SK-N-SH (cell line): ENCODE data around the gene ROR2. TPM values are rescaled to one million over a fixed set of nuclear protein-coding genes. Genes with fewer than 3 reads are reported as not detected.

Experiments
- CTCF ChIA-PET: fragments of 300-600, 350-600 bp; formaldehyde crosslinking; extraction: SDS; loops from one replicate; lab custom pipeline; 2021; lab: Yijun Ruan, JAX
- POLR2A ChIA-PET: fragments of 350-600 bp; sonication (Branson Sonifier 250); formaldehyde crosslinking; extraction: SDS; loops from one replicate; lab custom pipeline; 2020; ENCODE audit warnings: antibody characterized with exemption, inconsistent platforms; lab: Yijun Ruan, JAX
- DNase-seq: peaks from one replicate; pipeline ENCODE4 v3.0.0; 2012
- H2AFZ ChIP-seq: fragments of 200-600 bp; sonication (generic); 2 replicates; pipeline ENCODE4 v1.8.1; 2016; ENCODE audit warnings: antibody characterized with exemption, mild to moderate bottlenecking, low read depth
- H3F3A ChIP-seq: fragments of 200-600 bp; sonication (generic); replicated peaks from 2 replicates; pipeline ENCODE3; 2016; ENCODE audit warnings: antibody characterized with exemption, mild to moderate bottlenecking; ENCODE audit not compliant: insufficient read depth
- H3K27ac ChIP-seq, 2 experiments: fragments of 200-500 bp in 1 of 2; fragments of 200-600 bp in 1 of 2; sonication (Bioruptor generic) in 1 of 2; sonication (generic), shearing (Covaris generic) in 1 of 2; 2 replicates each; pipeline versions ENCODE4 v1.5.1 to v1.6.1; 2014 to 2016; ENCODE audit warnings: low read depth in 2 of 2, inconsistent platforms in 1 of 2, low read length in 1 of 2, mild to moderate bottlenecking in 1 of 2, mixed read lengths in 1 of 2
- H3K27me3 ChIP-seq: fragments of 200-600 bp; sonication (generic), shearing (Covaris generic); 2 replicates; pipeline ENCODE4 v1.6.1; 2016; ENCODE audit warnings: mixed run types; ENCODE audit not compliant: insufficient read depth
- H3K36me3 ChIP-seq, 2 experiments: fragments of 200-500 bp in 1 of 2; fragments of 200-600 bp in 1 of 2; sonication (Bioruptor generic) in 1 of 2; sonication (generic) in 1 of 2; replicated peaks in 1 of 2; 2 replicates each; pipeline versions ENCODE3 to v1.5.1; 2014 to 2016; ENCODE audit warnings: low read length in 1 of 2, mild to moderate bottlenecking in 1 of 2; ENCODE audit not compliant: insufficient read depth in 2 of 2, control insufficient read depth in 1 of 2
- H3K4me1 ChIP-seq, 2 experiments: fragments of 200-500 bp in 1 of 2; fragments of 200-600 bp in 1 of 2; sonication (Bioruptor generic) in 1 of 2; sonication (generic), shearing (Covaris generic) in 1 of 2; 2 replicates each; pipeline versions ENCODE4 v1.5.1 to v1.6.1; 2014 to 2016; ENCODE audit warnings: low read depth in 1 of 2, low read length in 1 of 2, mixed run types in 1 of 2; ENCODE audit not compliant: insufficient read depth in 2 of 2, control insufficient read depth in 1 of 2
- H3K4me2 ChIP-seq: fragments of 200-600 bp; sonication (generic), shearing (Covaris generic); 2 replicates; pipeline ENCODE4 v1.6.1; 2017; ENCODE audit warnings: mixed run types
- H3K4me3 ChIP-seq, 2 experiments: fragments of 200-500 bp in 1 of 2; fragments of 200-600 bp in 1 of 2; sonication (Bioruptor generic) in 1 of 2; sonication (generic), shearing (Covaris generic) in 1 of 2; 2 replicates each; pipeline versions ENCODE4 v1.5.1 to v1.8.1; 2014 to 2016; ENCODE audit warnings: low read depth in 2 of 2, inconsistent platforms in 1 of 2, low read length in 1 of 2, mild to moderate bottlenecking in 1 of 2, mixed read lengths in 1 of 2, moderate library complexity in 1 of 2
- H3K79me2 ChIP-seq: fragments of 200-600 bp; sonication (generic); 2 replicates; pipeline ENCODE4 v1.8.1; 2017; ENCODE audit warnings: mild to moderate bottlenecking; ENCODE audit not compliant: insufficient read depth
- H3K9ac ChIP-seq: fragments of 200-600 bp; sonication (generic); 2 replicates; pipeline ENCODE4 v1.6.1; 2017; ENCODE audit warnings: mixed run types
- H3K9me2 ChIP-seq: fragments of 200-600 bp; sonication (generic); 2 replicates; pipeline ENCODE4 v1.6.1; 2017; ENCODE audit warnings: mixed run types
- H3K9me3 ChIP-seq: fragments of 200-600 bp; sonication (generic); 2 replicates; pipeline ENCODE4 v1.6.1; 2017; ENCODE audit warnings: mixed run types, mild to moderate bottlenecking, moderate library complexity
- H4K20me1 ChIP-seq: fragments of 200-600 bp; sonication (generic); 2 replicates; pipeline ENCODE4 v1.6.1; 2017; ENCODE audit warnings: mild to moderate bottlenecking, mixed run types; ENCODE audit not compliant: insufficient read depth
- CTCF ChIP-seq: fragments of 200-600 bp; sonication (generic); IDR thresholded peaks from 2 replicates; pipeline ENCODE4 v1.6.1; 2017; ENCODE audit warnings: antibody characterized with exemption, mild to moderate bottlenecking, moderate library complexity
- FOSL2 ChIP-seq: IDR thresholded peaks from 2 replicates; pipeline ENCODE4 v1.4.0; 2012; ENCODE audit warnings: low read depth, mild to moderate bottlenecking, moderate library complexity, borderline replicate concordance
- FOXJ3 ChIP-seq: sonication (generic); formaldehyde crosslinking; IDR thresholded peaks from 2 replicates; pipeline ENCODE4 v1.5.1; 2020; ENCODE audit warnings: mild to moderate bottlenecking, missing genetic modification reagents
- FOXM1 ChIP-seq: IDR thresholded peaks from 2 replicates; pipeline ENCODE4 v1.4.0; 2012; ENCODE audit warnings: low read depth, mild to moderate bottlenecking
- GABPA ChIP-seq: IDR thresholded peaks from 2 replicates; pipeline ENCODE4 v1.4.0; 2012; ENCODE audit warnings: low read depth, mild to moderate bottlenecking
- MEF2A ChIP-seq: IDR thresholded peaks from 2 replicates; pipeline ENCODE4 v1.4.0; 2012; ENCODE audit warnings: low read depth, borderline replicate concordance
- NRF1 ChIP-seq: IDR thresholded peaks from 2 replicates; pipeline ENCODE4 v1.6.1; 2012; ENCODE audit warnings: low read depth, mild to moderate bottlenecking, low read length
- PBX3 ChIP-seq: IDR thresholded peaks from 2 replicates; pipeline ENCODE4; 2012
- POLR2AphosphoS5 ChIP-seq: IDR thresholded peaks from 2 replicates; pipeline ENCODE4 v1.6.1; 2012; ENCODE audit warnings: low read depth, low read length
- REST ChIP-seq: IDR thresholded peaks from 2 replicates; pipeline ENCODE4 v1.6.1; 2012; ENCODE audit warnings: mild to moderate bottlenecking, low read depth, low read length, moderate library complexity
- RFX5 ChIP-seq: IDR thresholded peaks from 2 replicates; pipeline ENCODE4 v1.6.1; 2012; ENCODE audit warnings: mild to moderate bottlenecking, improper control_type of control experiment, low read length
- SIN3A ChIP-seq: IDR thresholded peaks from 2 replicates; pipeline ENCODE4 v1.6.1; 2012; ENCODE audit warnings: low read depth, mild to moderate bottlenecking, low read length, moderate library complexity, borderline replicate concordance
- SMC3 ChIP-seq: IDR thresholded peaks from 2 replicates; pipeline ENCODE4 v1.6.1; 2012; ENCODE audit warnings: low read depth, low read length, improper control_type of control experiment
- TCF12 ChIP-seq: IDR thresholded peaks from 2 replicates; pipeline ENCODE4 v1.4.0; 2012
- USF2 ChIP-seq: fragments of 150-350 bp; IDR thresholded peaks from 2 replicates; pipeline ENCODE4 v1.6.1; 2017; ENCODE audit warnings: antibody characterized with exemption, low read length, low read depth, borderline replicate concordance
- WGBS: methylation state at CpG from one replicate; pipeline ENCODE4 v1.1.6; 2017; ENCODE audit warnings: low lambda C conversion rate; 5-methylcytosine and 5-hydroxymethylcytosine counted together
- polyA plus RNA-seq, 3 experiments: library from polyadenylated mRNA; depleted of rRNA; stranded (reverse); fragments of >200 nt; gene quantifications; 2 replicates each; pipeline ENCODE4 v1.2.3, GENCODE V29; 2012
- TF ChIP-seq, protein P1 (sequence below): IDR thresholded peaks from 2 replicates; pipeline ENCODE4 v1.4.0; 2012; ENCODE audit warnings: low read depth, borderline replicate concordance
- TF ChIP-seq, protein P2 (sequence below): IDR thresholded peaks from 2 replicates; pipeline ENCODE4 v1.4.0; 2012; ENCODE audit warnings: low read depth

ROR2 gene
- polyA plus RNA-seq, 1 of the 3 experiments (the other 2 are of a cell fraction), result 0.43 TPM

- POLR2A ChIA-PET, result no interaction called here
These were observed 160.1 kb downstream of the ROR2 start for GRCh38 chr9:91789941-91790340.

GRCh38 chr9:91787931-91788330 is 162.1 kb downstream of the ROR2 start:
- peaks cover 0 to 3% of the 10 kb centered on the region in 2 experiments; a peak in 1 of 4 replicates for H3K4me1 ChIP-seq
- no peak overlapping the region for H3K4me3 ChIP-seq
- H3F3A ChIP-seq, result no peaks in the 10 kb centered on the region
- H3K27me3 ChIP-seq, result no peaks in the 10 kb centered on the region
- H2AFZ ChIP-seq, result no peak overlapping the region
- no peak overlapping the region for H3K4me2 ChIP-seq
- no peak overlapping the region for H3K27ac ChIP-seq
- H3K9me3 ChIP-seq, result no peaks in the 10 kb centered on the region
- no peaks in the 10 kb centered on the region for H4K20me1 ChIP-seq
- no peaks in the 10 kb centered on the region for H3K36me3 ChIP-seq
- H3K79me2 ChIP-seq, result no peaks in the 10 kb centered on the region
- ChIA-PET CTCF (interaction anchor here (1.4 to 2.8 kb wide), 3 partner anchors 17 to 167 kb away, joined by 3 to 10 read pairs (median 7); partner anchors contain the start of gene ROR2), POLR2A (no interaction called here)
- no peak overlapping the region for H3K9ac ChIP-seq
- DNase-seq, result no peak
- no peaks in the 10 kb centered on the region for H3K9me2 ChIP-seq
- TF ChIP-seq MEF2A (no peak), CTCF (no peak), SMC3 (no peak), USF2 (no peak), REST (no peak), FOSL2 (no peak), FOXM1 (no peak), TCF12 (no peak), RFX5 (no peak)
- TF ChIP-seq, protein P1, sequence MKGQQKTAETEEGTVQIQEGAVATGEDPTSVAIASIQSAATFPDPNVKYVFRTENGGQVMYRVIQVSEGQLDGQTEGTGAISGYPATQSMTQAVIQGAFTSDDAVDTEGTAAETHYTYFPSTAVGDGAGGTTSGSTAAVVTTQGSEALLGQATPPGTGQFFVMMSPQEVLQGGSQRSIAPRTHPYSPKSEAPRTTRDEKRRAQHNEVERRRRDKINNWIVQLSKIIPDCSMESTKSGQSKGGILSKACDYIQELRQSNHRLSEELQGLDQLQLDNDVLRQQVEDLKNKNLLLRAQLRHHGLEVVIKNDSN, result no peak

More at GRCh38 chr9:91789941-91790340, 160.1 kb downstream of the ROR2 start:
- H3K9me3 ChIP-seq, result no peaks in the 10 kb centered on the region
- no peaks in the 10 kb centered on the region for H4K20me1 ChIP-seq
- CTCF ChIA-PET, result interaction anchor here (1.5 to 1.9 kb wide), 2 partner anchors 10 to 14 kb away, joined by 5 to 11 read pairs; no protein-coding TSS in a partner anchor
- no peaks in the 10 kb centered on the region for H3K36me3 ChIP-seq
- no peaks in the 10 kb centered on the region for H3K9me2 ChIP-seq
- H3K27ac ChIP-seq, result no peak overlapping the region
- H3K27me3 ChIP-seq, result no peaks in the 10 kb centered on the region
- H3K4me2 ChIP-seq, result no peak overlapping the region
- no peak for TF ChIP-seq RFX5
- TF ChIP-seq, protein P2, sequence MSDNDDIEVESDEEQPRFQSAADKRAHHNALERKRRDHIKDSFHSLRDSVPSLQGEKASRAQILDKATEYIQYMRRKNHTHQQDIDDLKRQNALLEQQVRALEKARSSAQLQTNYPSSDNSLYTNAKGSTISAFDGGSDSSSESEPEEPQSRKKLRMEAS, result no peak
- no peak for TF ChIP-seq PBX3
- no peak for TF ChIP-seq SMC3
- TF ChIP-seq SIN3A, result no peak
- no peak for TF ChIP-seq POLR2AphosphoS5
- no peak for TF ChIP-seq NRF1
- no peak for TF ChIP-seq FOXJ3 (CRISPR knock-in tag)
- no peak for TF ChIP-seq GABPA
- TF ChIP-seq TCF12, result no peak
- TF ChIP-seq, all 33 proteins: peak for 0
- H3K4me1 ChIP-seq, result peaks cover 0 to 3% of the 10 kb centered on the region in 2 experiments; a peak in 1 of 4 replicates
- WGBS, result 48% methylated on average over 3 of the region's 3 CpGs
- H3K79me2 ChIP-seq, result no peaks in the 10 kb centered on the region
- no peak for DNase-seq
- H3K9ac ChIP-seq, result no peak overlapping the region
- no peak overlapping the region for H3K4me3 ChIP-seq
- H2AFZ ChIP-seq, result no peak overlapping the region
- no peaks in the 10 kb centered on the region for H3F3A ChIP-seq
